ENCODE results near the gene TCEA3. TPM values are rescaled to one million over a fixed set of nuclear protein-coding genes. Genes with fewer than 3 reads are reported as not detected.

TCEA3 gene
- total and polyA plus RNA-seq, 2 experiments from 2014 or later = not detected

- no peak overlapping the region for H3K4me2 ChIP-seq
- H3K36me3 ChIP-seq (ENCODE audit: insufficient read depth) = no peaks in the 10 kb centered on the region
- peaks cover 53% of the 10 kb centered on the region for H3K27me3 Mint-ChIP-seq (ENCODE audit: insufficient read depth, low read depth, poor library complexity)
- no peaks in the 10 kb centered on the region for H3K9me2 ChIP-seq (ENCODE audit: insufficient read depth)
- H3K36me3 Mint-ChIP-seq (ENCODE audit: low read depth) = no peaks in the 10 kb centered on the region
- no peak for TF ChIP-seq EZH2 (IDR thresholded peaks at IDR 0.05; ENCODE audit: low read depth, unreplicated experiment)
- no peak for TF ChIP-seq NANOG (IDR thresholded peaks at IDR 0.05; ENCODE audit: borderline replicate concordance)
- no peak for TF ChIP-seq EZH2phosphoT487 (IDR thresholded peaks at IDR 0.05; ENCODE audit: unreplicated experiment)
- no peak for TF ChIP-seq CTCF (conservative IDR thresholded peaks at IDR 0.05; ENCODE audit: low read depth in 2 of 2)
- TF ChIP-seq ETS1 (IDR thresholded peaks at IDR 0.05) = no peak
- no peak for TF ChIP-seq ZNF331 (CRISPR knock-in tag; IDR thresholded peaks at IDR 0.05; ENCODE audit: low read depth)
- TF ChIP-seq REST (IDR thresholded peaks at IDR 0.05; ENCODE audit: unreplicated experiment) = no peak
- no peak for TF ChIP-seq CREB1 (CRISPR knock-in tag; IDR thresholded peaks at IDR 0.05; ENCODE audit: low read depth)
- no peak for TF ChIP-seq JUNB (IDR thresholded peaks at IDR 0.05; ENCODE audit: unreplicated experiment)
- TF ChIP-seq POLR2AphosphoS5 (IDR thresholded peaks at IDR 0.05; ENCODE audit: low read depth) = no peak
- no peak for TF ChIP-seq ZNF114 (CRISPR knock-in tag; IDR thresholded peaks at IDR 0.05)
- no peak for TF ChIP-seq ZNF462 (CRISPR knock-in tag; IDR thresholded peaks at IDR 0.05)
- TF ChIP-seq STAT1 (IDR thresholded peaks at IDR 0.05; ENCODE audit: unreplicated experiment) = no peak
- no peak overlapping the region for H3K27ac ChIP-seq (ENCODE audit: low read depth)
- H4K20me1 ChIP-seq (replicated peaks; ENCODE audit: insufficient read depth) = no peaks in the 10 kb centered on the region; the same call in 1 of the 2 replicates
- H3K4me1 Mint-ChIP-seq = peaks cover 22% of the 10 kb centered on the region
- H3K4me1 ChIP-seq (ENCODE audit: insufficient read depth) = peaks cover 14% of the 10 kb centered on the region
- H2AFZ ChIP-seq = no peak overlapping the region
- no peak for DNase-seq (ENCODE audit: low spot score)
- H3K27ac Mint-ChIP-seq = no peak overlapping the region
- ATAC-seq = no peak
- H3K9me3 Mint-ChIP-seq = peaks cover 5% of the 10 kb centered on the region; the same call in 1 of the 3 replicates
- H3K79me2 ChIP-seq (replicated peaks; ENCODE audit: insufficient read depth) = no peaks in the 10 kb centered on the region
- no peak overlapping the region for H3K4me3 ChIP-seq
- no peak overlapping the region for H3K4me3 Mint-ChIP-seq
- H3F3A ChIP-seq (replicated peaks; ENCODE audit: low read depth) = 0 out of 2 replicates have a peak, but pooled peaks cover 7% of the 10 kb centered on the region
- H3K27me3 ChIP-seq (ENCODE audit: insufficient read depth) = peaks cover 88% of the 10 kb centered on the region
Measured at GRCh38 chr1:23393706-23394105, 30.8 kb downstream of the TCEA3 start.
